ENCODE results near the gene DDA1.

Gene DDA1

DNA sequence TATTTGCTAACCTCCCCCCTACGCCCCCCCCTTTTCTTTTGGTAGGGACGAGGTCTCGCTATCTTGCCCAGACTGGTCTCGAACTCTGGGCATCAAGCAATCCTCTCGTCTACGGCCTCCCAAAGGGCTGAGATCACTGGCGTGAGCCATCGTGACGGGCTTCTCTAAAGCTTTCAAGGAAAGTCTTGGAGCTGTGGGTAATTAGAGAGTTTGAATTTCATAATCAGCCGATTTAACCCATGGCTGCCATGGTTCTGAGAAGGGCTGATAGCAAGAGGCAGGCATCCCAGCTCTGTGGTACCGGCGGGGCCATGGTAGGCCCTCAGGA is 5.5 kb upstream of the DDA1 start:
- Histone ChIP-seq H3K9me3 (ENCODE audit: insufficient read depth, low read length) (no peaks in the 10 kb centered on the region), H3K4me2 (ENCODE audit: low read depth, low read length, poor library complexity, severe bottlenecking) (peak overlapping the region; percentile 85), H3K27me3 (ENCODE audit: low read length) (no peaks in the 10 kb centered on the region), H3K9me2 (replicated peaks; ENCODE audit: insufficient read depth, low read length) (no peaks in the 10 kb centered on the region), H3F3A (ENCODE audit: insufficient read depth) (peaks cover 25% of the 10 kb centered on the region), H3K27ac (ENCODE audit: low read depth, low read length) (no peak overlapping the region), H3K79me2 (ENCODE audit: insufficient read depth, low read length) (peaks cover 8% of the 10 kb centered on the region; the same call in 1 of the 2 replicates), H3K9ac (ENCODE audit: low read length) (no peak overlapping the region; the same call in 1 of the 2 replicates), H3K4me3 (ENCODE audit: insufficient read depth, low read length, poor library complexity, severe bottlenecking) (no peak overlapping the region), H3K36me3 (ENCODE audit: low read length) (no peaks in the 10 kb centered on the region), H2AFZ (ENCODE audit: low read depth, low read length, severe bottlenecking) (no peak overlapping the region), H4K20me1 (ENCODE audit: low read depth, low read length) (no peaks in the 10 kb centered on the region)
- TF ChIP-seq, protein P1, sequence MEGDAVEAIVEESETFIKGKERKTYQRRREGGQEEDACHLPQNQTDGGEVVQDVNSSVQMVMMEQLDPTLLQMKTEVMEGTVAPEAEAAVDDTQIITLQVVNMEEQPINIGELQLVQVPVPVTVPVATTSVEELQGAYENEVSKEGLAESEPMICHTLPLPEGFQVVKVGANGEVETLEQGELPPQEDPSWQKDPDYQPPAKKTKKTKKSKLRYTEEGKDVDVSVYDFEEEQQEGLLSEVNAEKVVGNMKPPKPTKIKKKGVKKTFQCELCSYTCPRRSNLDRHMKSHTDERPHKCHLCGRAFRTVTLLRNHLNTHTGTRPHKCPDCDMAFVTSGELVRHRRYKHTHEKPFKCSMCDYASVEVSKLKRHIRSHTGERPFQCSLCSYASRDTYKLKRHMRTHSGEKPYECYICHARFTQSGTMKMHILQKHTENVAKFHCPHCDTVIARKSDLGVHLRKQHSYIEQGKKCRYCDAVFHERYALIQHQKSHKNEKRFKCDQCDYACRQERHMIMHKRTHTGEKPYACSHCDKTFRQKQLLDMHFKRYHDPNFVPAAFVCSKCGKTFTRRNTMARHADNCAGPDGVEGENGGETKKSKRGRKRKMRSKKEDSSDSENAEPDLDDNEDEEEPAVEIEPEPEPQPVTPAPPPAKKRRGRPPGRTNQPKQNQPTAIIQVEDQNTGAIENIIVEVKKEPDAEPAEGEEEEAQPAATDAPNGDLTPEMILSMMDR (IDR thresholded peaks at IDR 0.05; ENCODE audit: insufficient read depth, low read length, poor library complexity, severe bottlenecking): no peak
- TF ChIP-seq EZH2phosphoT487 (conservative IDR thresholded peaks at IDR 0.05; ENCODE audit: low read length): no peak

DNA sequence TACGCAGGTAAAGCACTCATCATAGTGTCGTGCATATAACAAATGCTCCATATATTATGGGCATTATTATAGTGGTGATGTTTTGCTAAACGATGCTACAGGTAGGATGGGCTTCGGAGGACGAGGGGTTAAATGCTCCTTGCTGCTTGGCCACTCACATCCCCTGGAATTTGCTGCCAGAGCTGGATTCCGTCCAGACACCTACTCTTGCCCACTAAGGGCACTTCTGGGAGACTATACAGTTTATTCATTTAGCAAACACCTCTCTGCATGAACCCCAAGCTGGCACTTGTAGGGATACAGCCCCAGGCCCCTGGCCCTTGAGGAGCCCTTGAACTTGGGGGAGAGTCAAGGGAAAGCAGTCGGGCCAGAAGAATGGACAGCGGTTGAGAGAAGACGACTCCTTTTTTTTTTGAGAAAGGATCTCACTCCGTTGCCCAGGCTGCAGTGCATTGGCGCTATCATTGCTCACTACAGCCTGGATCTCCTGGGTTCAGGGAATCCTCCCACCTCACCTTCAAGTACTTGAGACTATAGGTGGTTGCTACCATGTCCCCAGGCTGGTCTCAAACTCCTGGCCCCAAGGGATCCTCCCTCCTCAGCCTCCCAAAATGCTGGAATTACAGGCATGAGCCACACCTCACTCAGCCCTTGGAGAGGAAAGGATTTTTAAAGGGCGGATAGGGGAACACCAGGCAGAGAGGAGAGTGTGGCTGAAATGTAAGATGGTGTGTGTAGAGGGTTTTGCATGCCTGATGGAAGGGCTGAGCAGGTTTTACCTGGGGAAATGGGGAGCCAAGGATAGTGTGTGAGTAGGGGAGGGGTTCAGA is 4.8 kb upstream of the DDA1 start:
- peak overlapping the region; percentile 46 for H3K27ac ChIP-seq (ENCODE audit: low read depth, low read length)
- TF ChIP-seq, protein P1 (IDR thresholded peaks at IDR 0.05; ENCODE audit: insufficient read depth, low read length, poor library complexity, severe bottlenecking): no peak
- TF ChIP-seq EZH2phosphoT487 (conservative IDR thresholded peaks at IDR 0.05; ENCODE audit: low read length): no peak
- no peaks in the 10 kb centered on the region for H3K36me3 ChIP-seq (ENCODE audit: low read length)
- peaks cover 10% of the 10 kb centered on the region for H3K79me2 ChIP-seq (ENCODE audit: insufficient read depth, low read length)
- H3K9ac ChIP-seq (ENCODE audit: low read length): no peak overlapping the region
- H3F3A ChIP-seq (ENCODE audit: insufficient read depth): peaks cover 25% of the 10 kb centered on the region
- H3K4me3 ChIP-seq (ENCODE audit: insufficient read depth, low read length, poor library complexity, severe bottlenecking): no peak overlapping the region
- no peaks in the 10 kb centered on the region for H3K9me2 ChIP-seq (replicated peaks; ENCODE audit: insufficient read depth, low read length)
- H3K27me3 ChIP-seq (ENCODE audit: low read length): no peaks in the 10 kb centered on the region
- no peaks in the 10 kb centered on the region for H4K20me1 ChIP-seq (ENCODE audit: low read depth, low read length)
- H3K4me2 ChIP-seq (ENCODE audit: low read depth, low read length, poor library complexity, severe bottlenecking): peak overlapping the region; percentile 47
- H3K9me3 ChIP-seq (ENCODE audit: insufficient read depth, low read length): no peaks in the 10 kb centered on the region
- no peak overlapping the region for H2AFZ ChIP-seq (ENCODE audit: low read depth, low read length, severe bottlenecking)

DNA sequence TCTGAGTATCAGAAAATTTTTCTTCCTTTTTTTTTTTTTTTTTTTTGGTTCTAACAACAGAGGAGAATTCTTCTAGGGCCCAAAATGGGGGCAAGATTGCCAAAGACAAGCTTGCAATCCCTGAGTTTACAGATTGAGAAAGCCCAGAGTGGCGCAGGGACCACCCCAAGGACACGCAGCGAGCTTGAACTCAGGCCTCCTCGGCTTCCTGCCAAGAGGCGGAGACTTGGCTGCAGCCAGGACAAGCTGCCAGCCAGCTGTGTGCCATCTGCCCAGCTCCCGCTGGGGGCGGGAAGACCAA is 4.2 kb upstream of the DDA1 start:
- H3K9me3 ChIP-seq (ENCODE audit: insufficient read depth, low read length): no peaks in the 10 kb centered on the region
- H4K20me1 ChIP-seq (ENCODE audit: low read depth, low read length): no peaks in the 10 kb centered on the region
- no peak overlapping the region for H3K4me3 ChIP-seq (ENCODE audit: insufficient read depth, low read length, poor library complexity, severe bottlenecking)
- peaks cover 15% of the 10 kb centered on the region for H3K79me2 ChIP-seq (ENCODE audit: insufficient read depth, low read length)
- peak overlapping the region; percentile 46 for H3K27ac ChIP-seq (ENCODE audit: low read depth, low read length)
- H3K9ac ChIP-seq (ENCODE audit: low read length): no peak overlapping the region
- no peak for TF ChIP-seq EZH2phosphoT487 (conservative IDR thresholded peaks at IDR 0.05; ENCODE audit: low read length)
- TF ChIP-seq, protein P1 (IDR thresholded peaks at IDR 0.05; ENCODE audit: insufficient read depth, low read length, poor library complexity, severe bottlenecking): no peak
- peaks cover 25% of the 10 kb centered on the region for H3F3A ChIP-seq (ENCODE audit: insufficient read depth)
- no peaks in the 10 kb centered on the region for H3K27me3 ChIP-seq (ENCODE audit: low read length)
- H3K36me3 ChIP-seq (ENCODE audit: low read length): no peaks in the 10 kb centered on the region
- H2AFZ ChIP-seq (ENCODE audit: low read depth, low read length, severe bottlenecking): no peak overlapping the region
- H3K9me2 ChIP-seq (replicated peaks; ENCODE audit: insufficient read depth, low read length): no peaks in the 10 kb centered on the region
- H3K4me2 ChIP-seq (ENCODE audit: low read depth, low read length, poor library complexity, severe bottlenecking): peak overlapping the region; percentile 47
